Measurements from ENCODE around the gene AFF3.

AFF3 gene

GRCh38 chr2:99754210-99754609, 388.2 kb downstream of the AFF3 start:
- TF ChIP-seq, protein P1, sequence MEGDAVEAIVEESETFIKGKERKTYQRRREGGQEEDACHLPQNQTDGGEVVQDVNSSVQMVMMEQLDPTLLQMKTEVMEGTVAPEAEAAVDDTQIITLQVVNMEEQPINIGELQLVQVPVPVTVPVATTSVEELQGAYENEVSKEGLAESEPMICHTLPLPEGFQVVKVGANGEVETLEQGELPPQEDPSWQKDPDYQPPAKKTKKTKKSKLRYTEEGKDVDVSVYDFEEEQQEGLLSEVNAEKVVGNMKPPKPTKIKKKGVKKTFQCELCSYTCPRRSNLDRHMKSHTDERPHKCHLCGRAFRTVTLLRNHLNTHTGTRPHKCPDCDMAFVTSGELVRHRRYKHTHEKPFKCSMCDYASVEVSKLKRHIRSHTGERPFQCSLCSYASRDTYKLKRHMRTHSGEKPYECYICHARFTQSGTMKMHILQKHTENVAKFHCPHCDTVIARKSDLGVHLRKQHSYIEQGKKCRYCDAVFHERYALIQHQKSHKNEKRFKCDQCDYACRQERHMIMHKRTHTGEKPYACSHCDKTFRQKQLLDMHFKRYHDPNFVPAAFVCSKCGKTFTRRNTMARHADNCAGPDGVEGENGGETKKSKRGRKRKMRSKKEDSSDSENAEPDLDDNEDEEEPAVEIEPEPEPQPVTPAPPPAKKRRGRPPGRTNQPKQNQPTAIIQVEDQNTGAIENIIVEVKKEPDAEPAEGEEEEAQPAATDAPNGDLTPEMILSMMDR (IDR thresholded peaks at IDR 0.05) = no peak

DNA sequence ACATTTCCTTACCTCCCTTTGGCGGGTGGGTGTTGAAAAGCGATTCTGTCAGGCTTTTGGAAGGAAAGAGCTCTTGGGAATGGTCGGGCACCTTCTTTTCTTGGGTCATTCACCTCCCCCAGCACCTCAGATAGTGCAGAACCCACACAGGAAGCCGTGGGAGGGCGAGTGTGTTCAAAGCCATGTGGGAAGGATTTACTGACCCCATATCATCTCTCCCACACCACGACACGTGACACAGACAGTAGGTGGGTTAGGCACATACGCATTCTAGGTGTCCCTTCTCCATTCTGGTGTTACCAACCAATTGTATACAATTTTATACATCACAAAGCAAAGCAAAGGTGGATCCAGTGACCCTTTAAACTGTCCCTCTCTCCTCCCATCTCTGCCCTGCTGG, 388.9 kb downstream of the AFF3 start:
- TF ChIP-seq, protein P1 (IDR thresholded peaks at IDR 0.05) = no peak

DNA sequence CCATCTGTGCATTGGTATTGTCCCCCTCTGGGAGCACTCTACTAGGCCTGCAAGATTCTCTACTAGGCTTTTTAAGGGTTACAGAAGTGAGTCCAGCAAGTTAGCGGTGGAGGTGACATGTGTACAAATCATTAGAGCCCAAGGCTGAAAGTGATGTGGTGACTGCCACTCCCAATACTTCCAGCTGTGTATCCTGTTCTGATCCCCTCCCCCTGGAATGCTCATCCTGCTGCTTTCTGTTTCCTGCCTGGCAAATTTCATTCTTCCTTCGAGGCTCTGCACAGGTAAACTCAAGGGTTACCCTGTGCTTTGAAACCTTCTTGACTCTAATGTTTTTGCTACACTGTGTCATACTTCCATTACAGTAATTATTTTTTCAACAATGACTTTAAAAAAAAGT, 394.0 kb downstream of the AFF3 start:
- TF ChIP-seq, protein P1 (IDR thresholded peaks at IDR 0.05) = no peak

- TF ChIP-seq, protein P1 (IDR thresholded peaks at IDR 0.05) = no peak
Observed at GRCh38 chr2:99747842-99748241, 394.5 kb downstream of the AFF3 start.

DNA sequence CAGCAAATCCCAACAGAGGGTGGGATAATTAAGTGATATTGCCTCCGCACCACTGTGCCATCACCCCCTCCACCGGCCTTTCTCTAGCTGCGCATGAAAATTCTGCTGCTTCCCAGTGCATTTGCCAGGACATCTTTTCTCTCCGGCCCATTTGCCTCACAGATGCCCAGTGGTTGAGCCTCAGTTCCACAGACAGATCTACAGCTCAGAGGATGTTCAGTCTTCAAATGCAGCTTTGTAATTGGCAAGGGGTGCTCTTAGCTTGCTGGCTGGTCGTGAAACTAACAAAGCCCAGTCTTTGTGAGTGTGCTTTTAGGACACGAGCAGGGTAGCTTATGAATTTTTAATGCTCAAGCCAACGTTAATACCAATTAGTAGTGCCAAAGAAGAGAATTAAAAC, 399.2 kb downstream of the AFF3 start:
- TF ChIP-seq, protein P1 (IDR thresholded peaks at IDR 0.05) = no peak

- TF ChIP-seq, protein P1 (IDR thresholded peaks at IDR 0.05) = no peak
Observed at GRCh38 chr2:99737537-99737936, 404.9 kb downstream of the AFF3 start.

GRCh38 chr2:99735753-99736152, 406.6 kb downstream of the AFF3 start:
- TF ChIP-seq, protein P1 (IDR thresholded peaks at IDR 0.05) = no peak

DNA sequence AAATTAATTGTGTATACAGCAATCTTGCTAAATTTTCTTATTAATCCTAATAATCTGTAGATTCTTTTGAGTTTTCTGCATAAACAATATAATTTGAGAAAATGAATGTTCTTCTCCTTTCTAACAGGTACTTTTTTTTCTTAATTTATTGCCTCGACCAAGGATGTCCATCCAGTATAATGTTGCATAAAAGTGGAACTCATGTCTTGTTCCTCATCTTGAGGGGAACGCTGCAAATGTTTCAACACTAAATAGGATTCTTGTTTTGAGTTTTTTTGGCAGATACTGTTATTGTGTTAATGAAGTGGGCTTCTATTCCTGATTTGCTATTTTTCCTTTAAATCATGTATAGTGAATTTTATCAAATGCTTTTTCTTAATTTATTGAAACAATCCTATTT, 408.2 kb downstream of the AFF3 start:
- TF ChIP-seq, protein P1 (IDR thresholded peaks at IDR 0.05) = no peak

All from LNCAP (cell line).